ENCODE data around the gene TKTL1.

- no peak for TF ChIP-seq CTCF (IDR thresholded peaks at IDR 0.05)
- no peak for TF ChIP-seq EZH2phosphoT487 (IDR thresholded peaks at IDR 0.05)
Observed at GRCh38 chrX:154303476-154303875, 7.9 kb downstream of the TKTL1 start.

Measured in neural progenitor cell (in vitro differentiated cells).